ENCODE results near the gene CSRNP3. TPM values are rescaled to one million over a fixed set of nuclear protein-coding genes. Genes with fewer than 3 reads are reported as not detected.

Gene CSRNP3
- total RNA-seq, 1 experiment from 2014 or later: 1.3 TPM

GRCh38 chr2:165651233-165651632 is 181.7 kb downstream of the CSRNP3 start:
- Histone ChIP-seq H3K4me1 (no peaks in the 10 kb centered on the region), H3K9me3 (no peaks in the 10 kb centered on the region), H3K4me3 (ENCODE audit: low read depth, low read length) (no peak overlapping the region), H3K36me3 (ENCODE audit: control insufficient read depth, insufficient read depth, low read length) (no peaks in the 10 kb centered on the region), H3K27me3 (replicated peaks; ENCODE audit: control insufficient read depth, insufficient read depth, low read length) (no peaks in the 10 kb centered on the region)
- no peak for DNase-seq
- POLR2A ChIA-PET: no interaction called here
- H3K9me3 Mint-ChIP-seq (ENCODE audit: unreplicated experiment): no peaks in the 10 kb centered on the region
- CTCF ChIA-PET: no interaction called here
- H3K27me3 Mint-ChIP-seq (ENCODE audit: insufficient read depth, unreplicated experiment): no peaks in the 10 kb centered on the region
- intact Hi-C loops (cut with micrococcal nuclease; ENCODE audit: unreplicated experiment): no loop called here
- H3K4me1 Mint-ChIP-seq (ENCODE audit: low read depth, unreplicated experiment): no peaks in the 10 kb centered on the region
- no peak overlapping the region for H3K4me3 Mint-ChIP-seq (ENCODE audit: unreplicated experiment)
- H3K36me3 Mint-ChIP-seq (ENCODE audit: insufficient read depth, unreplicated experiment): no peaks in the 10 kb centered on the region
- no TSS peak for BruUV-seq (replicated peaks)
- TF ChIP-seq, protein P1, sequence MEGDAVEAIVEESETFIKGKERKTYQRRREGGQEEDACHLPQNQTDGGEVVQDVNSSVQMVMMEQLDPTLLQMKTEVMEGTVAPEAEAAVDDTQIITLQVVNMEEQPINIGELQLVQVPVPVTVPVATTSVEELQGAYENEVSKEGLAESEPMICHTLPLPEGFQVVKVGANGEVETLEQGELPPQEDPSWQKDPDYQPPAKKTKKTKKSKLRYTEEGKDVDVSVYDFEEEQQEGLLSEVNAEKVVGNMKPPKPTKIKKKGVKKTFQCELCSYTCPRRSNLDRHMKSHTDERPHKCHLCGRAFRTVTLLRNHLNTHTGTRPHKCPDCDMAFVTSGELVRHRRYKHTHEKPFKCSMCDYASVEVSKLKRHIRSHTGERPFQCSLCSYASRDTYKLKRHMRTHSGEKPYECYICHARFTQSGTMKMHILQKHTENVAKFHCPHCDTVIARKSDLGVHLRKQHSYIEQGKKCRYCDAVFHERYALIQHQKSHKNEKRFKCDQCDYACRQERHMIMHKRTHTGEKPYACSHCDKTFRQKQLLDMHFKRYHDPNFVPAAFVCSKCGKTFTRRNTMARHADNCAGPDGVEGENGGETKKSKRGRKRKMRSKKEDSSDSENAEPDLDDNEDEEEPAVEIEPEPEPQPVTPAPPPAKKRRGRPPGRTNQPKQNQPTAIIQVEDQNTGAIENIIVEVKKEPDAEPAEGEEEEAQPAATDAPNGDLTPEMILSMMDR (IDR thresholded peaks at IDR 0.05; ENCODE audit: insufficient read depth in 1 of 2, low read depth in 1 of 2, low read length in 1 of 2, severe bottlenecking in 1 of 2, unreplicated experiment in 1 of 2): no peak
- no peak overlapping the region for H3K27ac Mint-ChIP-seq (ENCODE audit: unreplicated experiment)

DNA sequence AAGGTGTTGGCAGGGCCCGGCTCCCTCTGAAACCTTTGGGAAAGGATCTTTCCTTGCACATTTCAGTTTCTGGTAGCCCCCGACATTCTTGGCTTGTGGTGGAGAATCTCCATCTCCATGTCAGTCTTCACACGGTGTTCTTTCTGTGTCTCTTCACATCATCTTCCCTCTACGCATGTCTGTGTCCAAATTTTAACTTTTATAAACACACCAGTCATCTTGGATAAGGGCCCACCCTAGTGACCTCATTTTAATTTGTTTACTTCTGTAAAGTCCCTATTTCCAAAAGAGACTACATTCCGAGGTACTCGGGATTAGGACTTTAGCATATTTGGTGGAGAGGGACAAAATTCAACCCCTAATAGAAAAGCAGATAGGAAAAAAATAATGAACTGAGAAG is 186.2 kb downstream of the CSRNP3 start:
- no TSS peak for BruUV-seq (replicated peaks)
- intact Hi-C loops (cut with micrococcal nuclease; ENCODE audit: unreplicated experiment): no loop called here
- DNase-seq: no peak
- CTCF ChIA-PET: no interaction called here
- Mint-ChIP-seq H3K27me3 (ENCODE audit: insufficient read depth, unreplicated experiment) (no peaks in the 10 kb centered on the region), H3K9me3 (ENCODE audit: unreplicated experiment) (peaks cover 12% of the 10 kb centered on the region), H3K27ac (ENCODE audit: unreplicated experiment) (no peak overlapping the region), H3K4me1 (ENCODE audit: low read depth, unreplicated experiment) (no peaks in the 10 kb centered on the region), H3K4me3 (ENCODE audit: unreplicated experiment) (no peak overlapping the region), H3K36me3 (ENCODE audit: insufficient read depth, unreplicated experiment) (no peaks in the 10 kb centered on the region)
- Histone ChIP-seq H3K27me3 (replicated peaks; ENCODE audit: control insufficient read depth, insufficient read depth, low read length) (no peaks in the 10 kb centered on the region), H3K4me3 (ENCODE audit: low read depth, low read length) (no peak overlapping the region), H3K4me1 (no peaks in the 10 kb centered on the region), H3K9me3 (no peaks in the 10 kb centered on the region), H3K36me3 (ENCODE audit: control insufficient read depth, insufficient read depth, low read length) (no peaks in the 10 kb centered on the region)
- TF ChIP-seq, protein P1 (IDR thresholded peaks at IDR 0.05; ENCODE audit: insufficient read depth in 1 of 2, low read depth in 1 of 2, low read length in 1 of 2, severe bottlenecking in 1 of 2, unreplicated experiment in 1 of 2): no peak
- POLR2A ChIA-PET: no interaction called here

GRCh38 chr2:165660361-165660760 is 190.9 kb downstream of the CSRNP3 start:
- no peak for DNase-seq
- peaks cover 18% of the 10 kb centered on the region for H3K4me1 ChIP-seq
- H3K9me3 ChIP-seq: no peaks in the 10 kb centered on the region
- Mint-ChIP-seq H3K9me3 (ENCODE audit: unreplicated experiment) (peaks cover 15% of the 10 kb centered on the region), H3K27ac (ENCODE audit: unreplicated experiment) (no peak overlapping the region), H3K4me1 (ENCODE audit: low read depth, unreplicated experiment) (peaks cover 11% of the 10 kb centered on the region), H3K36me3 (ENCODE audit: insufficient read depth, unreplicated experiment) (no peaks in the 10 kb centered on the region), H3K27me3 (ENCODE audit: insufficient read depth, unreplicated experiment) (no peaks in the 10 kb centered on the region), H3K4me3 (ENCODE audit: unreplicated experiment) (no peak overlapping the region)
- no peaks in the 10 kb centered on the region for H3K36me3 ChIP-seq (ENCODE audit: control insufficient read depth, insufficient read depth, low read length)
- TF ChIP-seq, protein P1 (IDR thresholded peaks at IDR 0.05; ENCODE audit: insufficient read depth in 1 of 2, low read depth in 1 of 2, low read length in 1 of 2, severe bottlenecking in 1 of 2, unreplicated experiment in 1 of 2): no peak
- H3K27me3 ChIP-seq (replicated peaks; ENCODE audit: control insufficient read depth, insufficient read depth, low read length): no peaks in the 10 kb centered on the region
- intact Hi-C loops (cut with micrococcal nuclease; ENCODE audit: unreplicated experiment): no loop called here
- no TSS peak for BruUV-seq (replicated peaks)
- no peak overlapping the region for H3K4me3 ChIP-seq (ENCODE audit: low read depth, low read length)
- ChIA-PET CTCF (no interaction called here), POLR2A (no interaction called here)

Measured in Caco-2 (cell line).